ENCODE data around the gene TSEN2. TPM values are rescaled to one million over a fixed set of nuclear protein-coding genes. Genes with fewer than 3 reads are reported as not detected.

The TSEN2 gene
- total and polyA plus RNA-seq, 2 of the 13 experiments (the other 11 are each of a cell fraction or from before 2014, with no cell fraction given), result 11.0 to 17.3 TPM

DNA sequence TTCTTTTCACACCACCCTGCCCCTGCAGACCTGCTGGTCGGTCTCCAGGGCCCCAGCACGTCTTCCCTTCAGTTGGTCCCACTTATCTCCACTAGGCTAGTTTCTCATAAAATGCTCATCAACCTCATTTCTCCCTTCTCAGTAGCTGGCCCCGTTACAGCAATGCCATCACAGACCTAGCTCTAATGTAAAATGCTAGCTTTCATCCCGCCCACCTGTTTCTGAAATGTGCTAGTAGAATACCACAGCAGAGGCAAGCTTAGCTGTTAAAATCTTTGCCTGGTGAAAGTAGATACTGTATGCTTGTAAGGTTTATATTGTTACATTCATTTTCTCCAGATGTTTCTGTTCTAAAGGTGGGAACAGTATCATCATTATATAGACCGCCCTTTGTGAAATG is 47.9 kb downstream of the TSEN2 start:
- intact Hi-C loops (cut with micrococcal nuclease; ENCODE audit: unreplicated experiment) (no loop called here), in situ Hi-C loops (cut with HindIII; ENCODE audit: extremely low pct_ligation_motif_present, low pct_unique_long_range_greater_than_20kb) (no loop called here)
- Histone ChIP-seq H3K4me3 (replicated peaks in 1 of 3; ENCODE audit: insufficient read depth in 1 of 3, low read depth in 2 of 3, low read length in 3 of 3) (no peak overlapping the region), H3K4me2 (ENCODE audit: low read depth, low read length) (no peak overlapping the region), H3K27ac (ENCODE audit: extremely low read length, insufficient read depth, low read length) (no peak overlapping the region), H3K27me3 (ENCODE audit: control insufficient read depth in 1 of 2, insufficient read depth in 2 of 2, low read length in 2 of 2) (no peaks in the 10 kb centered on the region), H4K20me1 (ENCODE audit: insufficient read depth, low read length) (no peaks in the 10 kb centered on the region), H3K9ac (ENCODE audit: insufficient read depth, low read depth, low read length) (no peak overlapping the region), H3K4me1 (ENCODE audit: insufficient read depth, low read length) (no peaks in the 10 kb centered on the region), H3K36me3 (replicated peaks in 1 of 2; ENCODE audit: control insufficient read depth in 1 of 2, insufficient read depth in 2 of 2, low read length in 2 of 2) (peaks cover 11 to 43% of the 10 kb centered on the region in 2 experiments), H2AFZ (ENCODE audit: low read length) (no peak overlapping the region), H3K79me2 (ENCODE audit: insufficient read depth, low read length) (no peaks in the 10 kb centered on the region), H3K9me3 (ENCODE audit: low read length) (no peaks in the 10 kb centered on the region)
- no peak for ATAC-seq
- ChIA-PET CTCF (ENCODE audit: low intra/inter-chr PET ratio, low total read pairs) (no interaction called here), POLR2A (no interaction called here)
- 95% methylated on average over 5 of the region's 5 CpGs for WGBS (ENCODE audit: low lambda C conversion rate)
- TF ChIP-seq TSC22D2 (CRISPR knock-in tag; IDR thresholded peaks at IDR 0.05; ENCODE audit: borderline replicate concordance) (no peak), ARNTL (CRISPR knock-in tag; IDR thresholded peaks at IDR 0.05) (no peak), NFYB (CRISPR knock-in tag; IDR thresholded peaks at IDR 0.05) (no peak), NR3C1 (CRISPR knock-in tag; IDR thresholded peaks at IDR 0.05) (no peak), SALL1 (CRISPR knock-in tag; IDR thresholded peaks at IDR 0.05) (no peak), SNAPC2 (CRISPR knock-in tag; IDR thresholded peaks at IDR 0.05) (no peak)
- FAIRE-seq, result no peak
- BruUV-seq (replicated peaks), result no TSS peak
- no peak for DNase-seq (ENCODE audit: low spot score)

- ChIA-PET CTCF (ENCODE audit: low intra/inter-chr PET ratio, low total read pairs) (no interaction called here), POLR2A (no interaction called here)
- no peak overlapping the region for H3K27ac ChIP-seq (ENCODE audit: extremely low read length, insufficient read depth, low read length)
- no peak for ATAC-seq
- H3K4me3 ChIP-seq (replicated peaks in 1 of 3; ENCODE audit: insufficient read depth in 1 of 3, low read depth in 2 of 3, low read length in 3 of 3), result no peak overlapping the region
- 94% methylated on average over 6 of the region's 6 CpGs for WGBS (ENCODE audit: low lambda C conversion rate)
- no peaks in the 10 kb centered on the region for H3K79me2 ChIP-seq (ENCODE audit: insufficient read depth, low read length)
- DNase-seq (ENCODE audit: low spot score), result no peak
- peaks cover 5 to 19% of the 10 kb centered on the region in 2 experiments; a peak in 4 of 5 replicates for H3K36me3 ChIP-seq (replicated peaks in 1 of 2; ENCODE audit: control insufficient read depth in 1 of 2, insufficient read depth in 2 of 2, low read length in 2 of 2)
- H4K20me1 ChIP-seq (ENCODE audit: insufficient read depth, low read length), result no peaks in the 10 kb centered on the region
- BruUV-seq (replicated peaks), result no TSS peak
- no peak for FAIRE-seq
- H3K9ac ChIP-seq (ENCODE audit: insufficient read depth, low read depth, low read length), result no peak overlapping the region
- no peaks in the 10 kb centered on the region for H3K27me3 ChIP-seq (ENCODE audit: control insufficient read depth in 1 of 2, insufficient read depth in 2 of 2, low read length in 2 of 2)
- intact Hi-C loops (cut with micrococcal nuclease; ENCODE audit: unreplicated experiment) (no loop called here), in situ Hi-C loops (cut with HindIII; ENCODE audit: extremely low pct_ligation_motif_present, low pct_unique_long_range_greater_than_20kb) (no loop called here)
- no peak overlapping the region for H3K4me2 ChIP-seq (ENCODE audit: low read depth, low read length)
- H3K4me1 ChIP-seq (ENCODE audit: insufficient read depth, low read length), result no peaks in the 10 kb centered on the region
- H3K9me3 ChIP-seq (ENCODE audit: low read length), result no peaks in the 10 kb centered on the region
- H2AFZ ChIP-seq (ENCODE audit: low read length), result no peak overlapping the region
- TF ChIP-seq STAG1 (CRISPR knock-in tag; IDR thresholded peaks at IDR 0.05) (peak; percentile 40; the same call in 1 of the 2 replicates), ZBTB39 (CRISPR knock-in tag; IDR thresholded peaks at IDR 0.05) (no peak), ZNF180 (CRISPR knock-in tag; IDR thresholded peaks at IDR 0.05; ENCODE audit: borderline replicate concordance, low read depth) (no peak), IRF1 (CRISPR knock-in tag; IDR thresholded peaks at IDR 0.05; ENCODE audit: low read depth) (no peak), ZNF670 (CRISPR knock-in tag; IDR thresholded peaks at IDR 0.05; ENCODE audit: borderline replicate concordance) (no peak)
Measured at GRCh38 chr3:12536423-12536822, 52.1 kb downstream of the TSEN2 start.
